Measurements from ENCODE around the gene CDH2. TPM values are rescaled to one million over a fixed set of nuclear protein-coding genes. Genes with fewer than 3 reads are reported as not detected.

The CDH2 gene
- total and polyA plus RNA-seq, 2 experiments from 2014 or later: 14.7 to 36.9 TPM

GRCh38 chr18:27983780-27984179, 193.2 kb downstream of the CDH2 start:
- no peak for DNase-seq (ENCODE audit: low spot score)
- ATAC-seq: no peak
- H3K27ac Mint-ChIP-seq: no peak overlapping the region
- no peak for TF ChIP-seq NANOG (IDR thresholded peaks at IDR 0.05; ENCODE audit: borderline replicate concordance)
- TF ChIP-seq CREB1 (CRISPR knock-in tag; IDR thresholded peaks at IDR 0.05; ENCODE audit: low read depth): no peak
- TF ChIP-seq CTCF (conservative IDR thresholded peaks at IDR 0.05; ENCODE audit: low read depth in 2 of 2): no peak
- TF ChIP-seq POLR2AphosphoS5 (IDR thresholded peaks at IDR 0.05; ENCODE audit: low read depth): no peak
- TF ChIP-seq STAT1 (IDR thresholded peaks at IDR 0.05; ENCODE audit: unreplicated experiment): no peak
- TF ChIP-seq ETS1 (IDR thresholded peaks at IDR 0.05): no peak
- TF ChIP-seq ZNF331 (CRISPR knock-in tag; IDR thresholded peaks at IDR 0.05; ENCODE audit: low read depth): no peak
- TF ChIP-seq ZNF114 (CRISPR knock-in tag; IDR thresholded peaks at IDR 0.05): no peak
- TF ChIP-seq, protein P1, sequence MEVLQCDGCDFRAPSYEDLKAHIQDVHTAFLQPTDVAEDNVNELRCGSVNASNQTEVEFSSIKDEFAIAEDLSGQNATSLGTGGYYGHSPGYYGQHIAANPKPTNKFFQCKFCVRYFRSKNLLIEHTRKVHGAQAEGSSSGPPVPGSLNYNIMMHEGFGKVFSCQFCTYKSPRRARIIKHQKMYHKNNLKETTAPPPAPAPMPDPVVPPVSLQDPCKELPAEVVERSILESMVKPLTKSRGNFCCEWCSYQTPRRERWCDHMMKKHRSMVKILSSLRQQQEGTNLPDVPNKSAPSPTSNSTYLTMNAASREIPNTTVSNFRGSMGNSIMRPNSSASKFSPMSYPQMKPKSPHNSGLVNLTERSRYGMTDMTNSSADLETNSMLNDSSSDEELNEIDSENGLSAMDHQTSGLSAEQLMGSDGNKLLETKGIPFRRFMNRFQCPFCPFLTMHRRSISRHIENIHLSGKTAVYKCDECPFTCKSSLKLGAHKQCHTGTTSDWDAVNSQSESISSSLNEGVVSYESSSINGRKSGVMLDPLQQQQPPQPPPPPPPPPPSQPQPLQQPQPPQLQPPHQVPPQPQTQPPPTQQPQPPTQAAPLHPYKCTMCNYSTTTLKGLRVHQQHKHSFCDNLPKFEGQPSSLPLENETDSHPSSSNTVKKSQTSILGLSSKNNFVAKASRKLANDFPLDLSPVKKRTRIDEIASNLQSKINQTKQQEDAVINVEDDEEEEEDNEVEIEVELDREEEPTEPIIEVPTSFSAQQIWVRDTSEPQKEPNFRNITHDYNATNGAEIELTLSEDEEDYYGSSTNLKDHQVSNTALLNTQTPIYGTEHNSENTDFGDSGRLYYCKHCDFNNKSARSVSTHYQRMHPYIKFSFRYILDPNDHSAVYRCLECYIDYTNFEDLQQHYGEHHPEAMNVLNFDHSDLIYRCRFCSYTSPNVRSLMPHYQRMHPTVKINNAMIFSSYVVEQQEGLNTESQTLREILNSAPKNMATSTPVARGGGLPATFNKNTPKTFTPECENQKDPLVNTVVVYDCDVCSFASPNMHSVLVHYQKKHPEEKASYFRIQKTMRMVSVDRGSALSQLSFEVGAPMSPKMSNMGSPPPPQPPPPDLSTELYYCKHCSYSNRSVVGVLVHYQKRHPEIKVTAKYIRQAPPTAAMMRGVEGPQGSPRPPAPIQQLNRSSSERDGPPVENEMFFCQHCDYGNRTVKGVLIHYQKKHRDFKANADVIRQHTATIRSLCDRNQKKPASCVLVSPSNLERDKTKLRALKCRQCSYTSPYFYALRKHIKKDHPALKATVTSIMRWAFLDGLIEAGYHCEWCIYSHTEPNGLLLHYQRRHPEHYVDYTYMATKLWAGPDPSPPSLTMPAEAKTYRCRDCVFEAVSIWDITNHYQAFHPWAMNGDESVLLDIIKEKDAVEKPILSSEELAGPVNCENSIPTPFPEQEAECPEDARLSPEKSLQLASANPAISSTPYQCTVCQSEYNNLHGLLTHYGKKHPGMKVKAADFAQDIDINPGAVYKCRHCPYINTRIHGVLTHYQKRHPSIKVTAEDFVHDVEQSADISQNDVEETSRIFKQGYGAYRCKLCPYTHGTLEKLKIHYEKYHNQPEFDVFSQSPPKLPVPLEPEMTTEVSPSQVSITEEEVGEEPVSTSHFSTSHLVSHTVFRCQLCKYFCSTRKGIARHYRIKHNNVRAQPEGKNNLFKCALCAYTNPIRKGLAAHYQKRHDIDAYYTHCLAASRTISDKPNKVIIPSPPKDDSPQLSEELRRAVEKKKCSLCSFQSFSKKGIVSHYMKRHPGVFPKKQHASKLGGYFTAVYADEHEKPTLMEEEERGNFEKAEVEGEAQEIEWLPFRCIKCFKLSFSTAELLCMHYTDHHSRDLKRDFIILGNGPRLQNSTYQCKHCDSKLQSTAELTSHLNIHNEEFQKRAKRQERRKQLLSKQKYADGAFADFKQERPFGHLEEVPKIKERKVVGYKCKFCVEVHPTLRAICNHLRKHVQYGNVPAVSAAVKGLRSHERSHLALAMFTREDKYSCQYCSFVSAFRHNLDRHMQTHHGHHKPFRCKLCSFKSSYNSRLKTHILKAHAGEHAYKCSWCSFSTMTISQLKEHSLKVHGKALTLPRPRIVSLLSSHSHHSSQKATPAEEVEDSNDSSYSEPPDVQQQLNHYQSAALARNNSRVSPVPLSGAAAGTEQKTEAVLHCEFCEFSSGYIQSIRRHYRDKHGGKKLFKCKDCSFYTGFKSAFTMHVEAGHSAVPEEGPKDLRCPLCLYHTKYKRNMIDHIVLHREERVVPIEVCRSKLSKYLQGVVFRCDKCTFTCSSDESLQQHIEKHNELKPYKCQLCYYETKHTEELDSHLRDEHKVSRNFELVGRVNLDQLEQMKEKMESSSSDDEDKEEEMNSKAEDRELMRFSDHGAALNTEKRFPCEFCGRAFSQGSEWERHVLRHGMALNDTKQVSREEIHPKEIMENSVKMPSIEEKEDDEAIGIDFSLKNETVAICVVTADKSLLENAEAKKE (CRISPR knock-in tag; IDR thresholded peaks at IDR 0.05): no peak
- no peak for TF ChIP-seq EZH2 (IDR thresholded peaks at IDR 0.05; ENCODE audit: low read depth, unreplicated experiment)
- TF ChIP-seq JUNB (IDR thresholded peaks at IDR 0.05; ENCODE audit: unreplicated experiment): no peak
- no peak for TF ChIP-seq EZH2phosphoT487 (IDR thresholded peaks at IDR 0.05; ENCODE audit: unreplicated experiment)
- TF ChIP-seq, protein P2, sequence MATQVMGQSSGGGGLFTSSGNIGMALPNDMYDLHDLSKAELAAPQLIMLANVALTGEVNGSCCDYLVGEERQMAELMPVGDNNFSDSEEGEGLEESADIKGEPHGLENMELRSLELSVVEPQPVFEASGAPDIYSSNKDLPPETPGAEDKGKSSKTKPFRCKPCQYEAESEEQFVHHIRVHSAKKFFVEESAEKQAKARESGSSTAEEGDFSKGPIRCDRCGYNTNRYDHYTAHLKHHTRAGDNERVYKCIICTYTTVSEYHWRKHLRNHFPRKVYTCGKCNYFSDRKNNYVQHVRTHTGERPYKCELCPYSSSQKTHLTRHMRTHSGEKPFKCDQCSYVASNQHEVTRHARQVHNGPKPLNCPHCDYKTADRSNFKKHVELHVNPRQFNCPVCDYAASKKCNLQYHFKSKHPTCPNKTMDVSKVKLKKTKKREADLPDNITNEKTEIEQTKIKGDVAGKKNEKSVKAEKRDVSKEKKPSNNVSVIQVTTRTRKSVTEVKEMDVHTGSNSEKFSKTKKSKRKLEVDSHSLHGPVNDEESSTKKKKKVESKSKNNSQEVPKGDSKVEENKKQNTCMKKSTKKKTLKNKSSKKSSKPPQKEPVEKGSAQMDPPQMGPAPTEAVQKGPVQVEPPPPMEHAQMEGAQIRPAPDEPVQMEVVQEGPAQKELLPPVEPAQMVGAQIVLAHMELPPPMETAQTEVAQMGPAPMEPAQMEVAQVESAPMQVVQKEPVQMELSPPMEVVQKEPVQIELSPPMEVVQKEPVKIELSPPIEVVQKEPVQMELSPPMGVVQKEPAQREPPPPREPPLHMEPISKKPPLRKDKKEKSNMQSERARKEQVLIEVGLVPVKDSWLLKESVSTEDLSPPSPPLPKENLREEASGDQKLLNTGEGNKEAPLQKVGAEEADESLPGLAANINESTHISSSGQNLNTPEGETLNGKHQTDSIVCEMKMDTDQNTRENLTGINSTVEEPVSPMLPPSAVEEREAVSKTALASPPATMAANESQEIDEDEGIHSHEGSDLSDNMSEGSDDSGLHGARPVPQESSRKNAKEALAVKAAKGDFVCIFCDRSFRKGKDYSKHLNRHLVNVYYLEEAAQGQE (IDR thresholded peaks at IDR 0.05; ENCODE audit: unreplicated experiment): no peak
- H3K27me3 ChIP-seq (ENCODE audit: insufficient read depth): no peaks in the 10 kb centered on the region
- H3K79me2 ChIP-seq (replicated peaks; ENCODE audit: insufficient read depth): no peaks in the 10 kb centered on the region
- no peaks in the 10 kb centered on the region for H3K27me3 Mint-ChIP-seq (ENCODE audit: insufficient read depth, low read depth, poor library complexity)
- no peak overlapping the region for H3K4me3 Mint-ChIP-seq
- peaks cover 15% of the 10 kb centered on the region for H3K4me1 ChIP-seq (ENCODE audit: insufficient read depth)
- H3K9me3 Mint-ChIP-seq: no peaks in the 10 kb centered on the region
- no peaks in the 10 kb centered on the region for H4K20me1 ChIP-seq (replicated peaks; ENCODE audit: insufficient read depth)
- no peaks in the 10 kb centered on the region for H3K36me3 Mint-ChIP-seq (ENCODE audit: low read depth)
- no peaks in the 10 kb centered on the region for H3F3A ChIP-seq (replicated peaks; ENCODE audit: low read depth)
- H3K36me3 ChIP-seq (ENCODE audit: insufficient read depth): no peaks in the 10 kb centered on the region
- H2AFZ ChIP-seq: no peak overlapping the region
- H3K9me2 ChIP-seq (ENCODE audit: insufficient read depth): no peaks in the 10 kb centered on the region; the same call in 1 of the 2 replicates
- H3K4me2 ChIP-seq: no peak overlapping the region
- no peak overlapping the region for H3K4me3 ChIP-seq
- peaks cover 17% of the 10 kb centered on the region for H3K4me1 Mint-ChIP-seq
- no peak overlapping the region for H3K27ac ChIP-seq (ENCODE audit: low read depth)
